GM23338 (cell line): ENCODE data around the gene RPS6KC1. TPM values are rescaled to one million over a fixed set of nuclear protein-coding genes. Genes with fewer than 3 reads are reported as not detected.

ENCODE experiments used
- ATAC-seq: fragments of 200-7000 bp; cut with Tn5 transposase; 3 replicates; pipeline ENCODE4 v1.9.1; 2020
- DNase-seq: peaks from one replicate; pipeline ENCODE4 v3.0.0-alpha.2; 2015; ENCODE audit warnings: low spot score
- H2AFZ ChIP-seq: fragments of 200-600 bp; sonication (generic); 2 replicates; pipeline ENCODE4 v1.8.0; 2016; ENCODE audit warnings: antibody characterized with exemption, mild to moderate bottlenecking, moderate library complexity
- H3F3A ChIP-seq: fragments of 200-600 bp; sonication (generic); replicated peaks from 2 replicates; pipeline ENCODE4 v1.8.0; 2017; ENCODE audit warnings: antibody characterized with exemption, mixed run types, low read depth
- H3K27ac ChIP-seq: fragments of 200-600 bp; sonication (generic); 2 replicates; pipeline ENCODE4 v1.6.1; 2016; ENCODE audit warnings: low read depth
- H3K27me3 ChIP-seq: fragments of 200-600 bp; sonication (generic); 2 replicates; pipeline ENCODE4 v1.8.0; 2016; ENCODE audit warnings: mild to moderate bottlenecking, mixed run types, moderate library complexity; ENCODE audit not compliant: insufficient read depth
- H3K36me3 ChIP-seq: fragments of 200-600 bp; sonication (generic); 2 replicates; pipeline ENCODE4 v1.8.0; 2016; ENCODE audit warnings: mild to moderate bottlenecking; ENCODE audit not compliant: insufficient read depth
- H3K4me1 ChIP-seq: fragments of 200-600 bp; sonication (generic); 2 replicates; pipeline ENCODE4 v1.8.0; 2016; ENCODE audit warnings: mild to moderate bottlenecking, moderate library complexity; ENCODE audit not compliant: insufficient read depth
- H3K4me2 ChIP-seq: fragments of 200-600 bp; sonication (generic); 2 replicates; pipeline ENCODE4 v1.7.1; 2017; ENCODE audit warnings: mixed run types
- H3K4me3 ChIP-seq: fragments of 200-600 bp; sonication (generic); 2 replicates; pipeline ENCODE4 v1.6.1; 2016; ENCODE audit warnings: mixed run types
- H3K79me2 ChIP-seq: fragments of 200-600 bp; sonication (generic); replicated peaks from 2 replicates; pipeline ENCODE4 v1.8.0; 2017; ENCODE audit warnings: mild to moderate bottlenecking; ENCODE audit not compliant: insufficient read depth
- H3K9me2 ChIP-seq: fragments of 200-600 bp; sonication (generic); 2 replicates; pipeline ENCODE4 v1.8.0; 2017; ENCODE audit not compliant: insufficient read depth
- H4K20me1 ChIP-seq: fragments of 200-600 bp; sonication (generic); replicated peaks from 2 replicates; pipeline ENCODE4 v1.8.0; 2017; ENCODE audit warnings: mild to moderate bottlenecking; ENCODE audit not compliant: insufficient read depth
- H3K27ac Mint-ChIP-seq: 2 replicates; pipeline ENCODE4 v1.8.0; 2020; ENCODE audit warnings: inconsistent platforms, mild to moderate bottlenecking, moderate library complexity, mixed read lengths
- H3K27me3 Mint-ChIP-seq: 3 replicates; pipeline ENCODE4 v1.8.0; 2022; ENCODE audit warnings: low read depth, mild to moderate bottlenecking, moderate library complexity, mixed read lengths, inconsistent platforms; ENCODE audit not compliant: insufficient read depth, poor library complexity
- H3K36me3 Mint-ChIP-seq: 3 replicates; pipeline ENCODE4 v1.8.0; 2021; ENCODE audit warnings: low read depth, mild to moderate bottlenecking, inconsistent platforms, moderate library complexity, mixed read lengths
- H3K4me1 Mint-ChIP-seq: 3 replicates; pipeline ENCODE4 v1.8.0; 2020; ENCODE audit warnings: mild to moderate bottlenecking, inconsistent platforms, mixed read lengths
- H3K4me3 Mint-ChIP-seq: 3 replicates; pipeline ENCODE4 v1.8.0; 2021; ENCODE audit warnings: moderate library complexity, mild to moderate bottlenecking, inconsistent platforms, mixed read lengths
- H3K9me3 Mint-ChIP-seq: 3 replicates; pipeline ENCODE4 v1.8.0; 2020; ENCODE audit warnings: moderate library complexity, mild to moderate bottlenecking, inconsistent platforms, mixed read lengths
- CREB1 ChIP-seq: fragments of 250-450 bp; sonication (Bioruptor Pico); IDR thresholded peaks from 2 replicates; pipeline ENCODE4 v1.5.0; 2020; ENCODE audit warnings: low read depth, mild to moderate bottlenecking, moderate library complexity
- ETS1 ChIP-seq: IDR thresholded peaks from 2 replicates; pipeline ENCODE4 v1.6.1; 2016; ENCODE audit warnings: antibody characterized with exemption
- EZH2 ChIP-seq: fragments of 200-600 bp; sonication (generic); IDR thresholded peaks from one replicate; pipeline ENCODE4 v1.8.0; 2017; ENCODE audit warnings: antibody characterized with exemption, mild to moderate bottlenecking, low read depth; ENCODE audit not compliant: unreplicated experiment
- EZH2phosphoT487 ChIP-seq: fragments of 200-600 bp; sonication (generic); IDR thresholded peaks from one replicate; pipeline ENCODE4 v1.8.1; 2018; ENCODE audit warnings: antibody characterized with exemption; ENCODE audit not compliant: unreplicated experiment
- JUNB ChIP-seq: IDR thresholded peaks from one replicate; pipeline ENCODE4 v1.6.1; 2016; ENCODE audit warnings: antibody characterized with exemption; ENCODE audit not compliant: unreplicated experiment
- NANOG ChIP-seq: IDR thresholded peaks from 2 replicates; pipeline ENCODE4 v1.6.1; 2016; ENCODE audit warnings: antibody characterized with exemption, borderline replicate concordance
- POLR2AphosphoS5 ChIP-seq: IDR thresholded peaks from 2 replicates; pipeline ENCODE4 v1.6.1; 2016; ENCODE audit warnings: antibody characterized with exemption, low read depth
- STAT1 ChIP-seq: IDR thresholded peaks from one replicate; pipeline ENCODE4 v1.6.1; 2016; ENCODE audit warnings: antibody characterized with exemption; ENCODE audit not compliant: unreplicated experiment
- ZNF114 ChIP-seq: fragments of 250-450 bp; sonication (Bioruptor Pico); IDR thresholded peaks from 2 replicates; pipeline ENCODE4 v1.5.0; 2020; ENCODE audit warnings: mild to moderate bottlenecking, moderate library complexity
- ZNF331 ChIP-seq: fragments of 250-450 bp; sonication (Bioruptor Pico); IDR thresholded peaks from 2 replicates; pipeline ENCODE4 v1.5.0; 2020; ENCODE audit warnings: low read depth, mild to moderate bottlenecking, moderate library complexity
- ZNF462 ChIP-seq: fragments of 250-450 bp; sonication (Bioruptor Pico); IDR thresholded peaks from 2 replicates; pipeline ENCODE4 v1.5.0; 2020; ENCODE audit warnings: mild to moderate bottlenecking, moderate library complexity
- polyA plus RNA-seq: library from polyadenylated mRNA; unstranded; fragments of >200 nt; fragmentation: Nextera tagmentation; extraction: Ambion mirVana; gene quantifications from 2 replicates; pipeline ENCODE4 v1.2.1, GENCODE V29; 2016
- total RNA-seq: library from RNA; depleted of rRNA; stranded (reverse); fragments of >200 nt; shearing (Covaris generic); gene quantifications from 2 replicates; pipeline ENCODE4 v1.2.3, GENCODE V29; 2014
- TF ChIP-seq, protein P1 (sequence below), 2 experiments: fragments of 200-600 bp in 1 of 2; sonication (generic) in 1 of 2; conservative IDR thresholded peaks; 2 replicates each; pipeline versions ENCODE4 v1.5.1 to v1.6.1; 2016 to 2017; ENCODE audit warnings: antibody characterized with exemption in 2 of 2, low read depth in 2 of 2, mild to moderate bottlenecking in 2 of 2, moderate library complexity in 1 of 2

RPS6KC1 gene
- total and polyA plus RNA-seq, 2 experiments from 2014 or later, result 7.9 to 24.9 TPM

DNA sequence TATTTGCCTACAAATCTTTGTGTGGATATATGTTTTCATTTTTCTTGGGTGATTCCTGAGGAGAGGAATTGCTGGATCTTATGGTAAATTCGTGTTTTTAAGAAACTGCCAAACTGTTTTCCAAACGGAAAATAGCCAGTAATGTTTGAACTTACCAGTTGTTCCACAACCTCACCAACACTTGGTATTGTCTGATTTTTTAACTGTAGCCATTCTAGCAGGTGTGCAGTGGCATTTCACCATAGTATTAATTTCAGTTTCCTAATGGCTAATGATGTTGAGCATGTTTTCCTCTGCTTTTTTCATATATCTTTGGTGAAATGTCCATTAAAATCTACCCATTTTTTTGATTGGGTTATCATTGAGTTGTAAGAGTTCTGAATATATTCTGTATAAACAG lies 56.6 kb downstream of the RPS6KC1 start:
- H3K4me1 Mint-ChIP-seq, result peaks cover 7% of the 10 kb centered on the region; the same call in 2 of the 3 replicates
- Histone ChIP-seq H3K4me2 (no peak overlapping the region), H3K36me3 (no peaks in the 10 kb centered on the region), H4K20me1 (peaks cover 5% of the 10 kb centered on the region; the same call in 1 of the 2 replicates), H2AFZ (no peak overlapping the region), H3K79me2 (peaks cover 3% of the 10 kb centered on the region; the same call in 1 of the 2 replicates), H3K27me3 (no peaks in the 10 kb centered on the region), H3K9me2 (no peaks in the 10 kb centered on the region), H3K4me1 (peaks cover 12% of the 10 kb centered on the region), H3K27ac (no peak overlapping the region), H3F3A (no peaks in the 10 kb centered on the region), H3K4me3 (no peak overlapping the region)
- no peak for ATAC-seq
- H3K27ac Mint-ChIP-seq, result no peak overlapping the region
- no peak overlapping the region for H3K4me3 Mint-ChIP-seq
- peaks cover 6% of the 10 kb centered on the region; the same call in 2 of the 3 replicates for H3K36me3 Mint-ChIP-seq
- peaks cover 3% of the 10 kb centered on the region for H3K27me3 Mint-ChIP-seq
- TF ChIP-seq, protein P1, sequence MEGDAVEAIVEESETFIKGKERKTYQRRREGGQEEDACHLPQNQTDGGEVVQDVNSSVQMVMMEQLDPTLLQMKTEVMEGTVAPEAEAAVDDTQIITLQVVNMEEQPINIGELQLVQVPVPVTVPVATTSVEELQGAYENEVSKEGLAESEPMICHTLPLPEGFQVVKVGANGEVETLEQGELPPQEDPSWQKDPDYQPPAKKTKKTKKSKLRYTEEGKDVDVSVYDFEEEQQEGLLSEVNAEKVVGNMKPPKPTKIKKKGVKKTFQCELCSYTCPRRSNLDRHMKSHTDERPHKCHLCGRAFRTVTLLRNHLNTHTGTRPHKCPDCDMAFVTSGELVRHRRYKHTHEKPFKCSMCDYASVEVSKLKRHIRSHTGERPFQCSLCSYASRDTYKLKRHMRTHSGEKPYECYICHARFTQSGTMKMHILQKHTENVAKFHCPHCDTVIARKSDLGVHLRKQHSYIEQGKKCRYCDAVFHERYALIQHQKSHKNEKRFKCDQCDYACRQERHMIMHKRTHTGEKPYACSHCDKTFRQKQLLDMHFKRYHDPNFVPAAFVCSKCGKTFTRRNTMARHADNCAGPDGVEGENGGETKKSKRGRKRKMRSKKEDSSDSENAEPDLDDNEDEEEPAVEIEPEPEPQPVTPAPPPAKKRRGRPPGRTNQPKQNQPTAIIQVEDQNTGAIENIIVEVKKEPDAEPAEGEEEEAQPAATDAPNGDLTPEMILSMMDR (conservative IDR thresholded peaks at IDR 0.05; ENCODE audit: low read depth in 2 of 2), result no peak
- no peak for TF ChIP-seq EZH2phosphoT487
- TF ChIP-seq ZNF114 (CRISPR knock-in tag), result no peak
- no peak for DNase-seq
- no peaks in the 10 kb centered on the region for H3K9me3 Mint-ChIP-seq

GRCh38 chr1:213110349-213111300 lies 59.6 kb downstream of the RPS6KC1 start:
- Histone ChIP-seq H3K27ac (no peak overlapping the region), H2AFZ (no peak overlapping the region), H4K20me1 (peaks cover 5% of the 10 kb centered on the region; the same call in 1 of the 2 replicates), H3K36me3 (no peaks in the 10 kb centered on the region), H3K79me2 (peaks cover 8% of the 10 kb centered on the region), H3K4me3 (no peak overlapping the region), H3K4me1 (peaks cover 12% of the 10 kb centered on the region), H3F3A (no peaks in the 10 kb centered on the region), H3K4me2 (0 out of 2 replicates have a peak overlapping the region, but pooled peaks have one; percentile 15), H3K27me3 (no peaks in the 10 kb centered on the region), H3K9me2 (no peaks in the 10 kb centered on the region)
- Mint-ChIP-seq H3K36me3 (peaks cover 6% of the 10 kb centered on the region; the same call in 2 of the 3 replicates), H3K4me1 (peaks cover 7% of the 10 kb centered on the region; the same call in 2 of the 3 replicates), H3K4me3 (no peak overlapping the region), H3K27me3 (peaks cover 3% of the 10 kb centered on the region), H3K27ac (no peak overlapping the region), H3K9me3 (no peaks in the 10 kb centered on the region; the same call in 2 of the 3 replicates)
- no peak; the same call in 2 of the 3 replicates for ATAC-seq
- DNase-seq, result no peak
- TF ChIP-seq ETS1, result no peak
- TF ChIP-seq ZNF331 (CRISPR knock-in tag), result no peak
- TF ChIP-seq POLR2AphosphoS5, result no peak
- TF ChIP-seq EZH2, result no peak
- no peak for TF ChIP-seq ZNF462 (CRISPR knock-in tag)
- no peak for TF ChIP-seq NANOG
- no peak for TF ChIP-seq JUNB
- TF ChIP-seq CREB1 (CRISPR knock-in tag), result no peak
- no peak for TF ChIP-seq STAT1
